Spinal cord (tissue), 10 donors: ENCODE results near the gene SYCP1. TPM values are rescaled to one million over a fixed set of nuclear protein-coding genes. Genes with fewer than 3 reads are reported as not detected.
"Not testable (repeated sequence)": the region's sequence is repeated elsewhere in the genome, so short reads cannot be mapped to it uniquely, and the experiment has no call there.

Experiments used
- DNase-seq, 6 donors: peaks; one replicate each; pipeline versions ENCODE4 v3.0.0 to v3.0.0-alpha.2; 2013 to 2015; ENCODE audit warnings: low spot score in 6 of 6, low read depth in 4 of 6
- H3K27ac ChIP-seq: one replicate; pipeline ENCODE4 v1.5.1; 2013; ENCODE audit warnings: low read depth, low read length, control low read depth
- H3K27me3 ChIP-seq: one replicate; pipeline ENCODE4 v1.6.1; 2013; ENCODE audit warnings: low read length; ENCODE audit not compliant: control insufficient read depth, insufficient read depth
- H3K36me3 ChIP-seq: one replicate; pipeline ENCODE4 v1.6.1; 2013; ENCODE audit warnings: low read length; ENCODE audit not compliant: control insufficient read depth, insufficient read depth
- H3K4me1 ChIP-seq: one replicate; pipeline ENCODE4 v1.6.1; 2013; ENCODE audit warnings: low read length; ENCODE audit not compliant: control insufficient read depth, insufficient read depth
- H3K4me3 ChIP-seq: one replicate; pipeline ENCODE4 v1.5.1; 2013; ENCODE audit warnings: low read depth, low read length, control low read depth
- H3K9me3 ChIP-seq: one replicate; pipeline ENCODE4 v1.6.1; 2013; ENCODE audit warnings: low read length; ENCODE audit not compliant: control insufficient read depth, insufficient read depth
- WGBS: methylation state at CpG from one replicate; pipeline ENCODE4 v1.1.5; 2013; ENCODE audit warnings: missing lambda C conversion rate; ENCODE audit not compliant: insufficient coverage; 5-methylcytosine and 5-hydroxymethylcytosine counted together
- polyA plus RNA-seq, 2 donors: library from polyadenylated mRNA; unstranded; fragments of 120-200 nt; gene quantifications; one replicate each; pipeline ENCODE4 v1.2.1, GENCODE V29; 2013; ENCODE audit not compliant: insufficient read length in 2 of 2
- total RNA-seq, 2 donors: library from RNA; depleted of rRNA in 1 of 2; stranded (reverse); fragments of 120-200 nt in 1 of 2; fragments of >200 nt in 1 of 2; gene quantifications; one replicate each; pipeline versions ENCODE4 v1.2.3 to v1.2.4, GENCODE V29; 2013 to 2014
- donor health status: healthy.

Gene SYCP1
- total and polyA plus RNA-seq, 4 donors = 0.11 to 0.48 TPM; not detected in 2

GRCh38 chr1:114844270-114844669, 10.4 kb upstream of the SYCP1 start:
- no peaks in the 10 kb centered on the region for H3K4me1 ChIP-seq
- H3K36me3 ChIP-seq = no peaks in the 10 kb centered on the region
- no peaks in the 10 kb centered on the region for H3K27me3 ChIP-seq
- H3K4me3 ChIP-seq = no peak overlapping the region
- WGBS = 100% methylated on average over 1 of the region's 5 CpGs
- no peaks in the 10 kb centered on the region for H3K9me3 ChIP-seq
- no peak for DNase-seq
- H3K27ac ChIP-seq = no peak overlapping the region

GRCh38 chr1:114853584-114853983, 1.1 kb upstream of the SYCP1 start:
- 98% methylated on average over 15 of the region's 15 CpGs for WGBS

GRCh38 chr1:114861384-114861783, 6.7 kb downstream of the SYCP1 start:
- no peak for DNase-seq
- Histone ChIP-seq H3K27ac (no peak overlapping the region), H3K4me1 (no peaks in the 10 kb centered on the region), H3K36me3 (no peaks in the 10 kb centered on the region), H3K27me3 (peaks cover 2% of the 10 kb centered on the region), H3K9me3 (no peaks in the 10 kb centered on the region), H3K4me3 (no peak overlapping the region)
- WGBS = no CpG with 5 or more reads among the region's 3 CpGs

More at GRCh38 chr1:114853584-114853983, 1.1 kb upstream of the SYCP1 start:
- H3K27ac ChIP-seq = no peak overlapping the region
- no peak overlapping the region for H3K4me3 ChIP-seq
- peaks cover 7% of the 10 kb centered on the region for H3K4me1 ChIP-seq
- no peaks in the 10 kb centered on the region for H3K36me3 ChIP-seq
- no peaks in the 10 kb centered on the region for H3K9me3 ChIP-seq
- no peak for DNase-seq
- peaks cover 21% of the 10 kb centered on the region for H3K27me3 ChIP-seq

GRCh38 chr1:114892194-114892918, 37.7 kb downstream of the SYCP1 start:
- Histone ChIP-seq H3K4me3 (no peak overlapping the region), H3K4me1 (no peaks in the 10 kb centered on the region), H3K27me3 (no peaks in the 10 kb centered on the region), H3K9me3 (no peaks in the 10 kb centered on the region), H3K27ac (no peak overlapping the region), H3K36me3 (no peaks in the 10 kb centered on the region)
- 71% methylated on average over 11 of the region's 11 CpGs for WGBS
- no peak for DNase-seq

GRCh38 chr1:114896795-114897194, 42.1 kb downstream of the SYCP1 start:
- H3K9me3 ChIP-seq = no peaks in the 10 kb centered on the region
- no peaks in the 10 kb centered on the region for H3K36me3 ChIP-seq
- no peaks in the 10 kb centered on the region for H3K27me3 ChIP-seq
- H3K4me3 ChIP-seq = no peak overlapping the region
- H3K27ac ChIP-seq = no peak overlapping the region
- no peak for DNase-seq
- H3K4me1 ChIP-seq = peaks cover under 1% of the 10 kb centered on the region
- WGBS = 90% methylated on average over 1 of the region's 3 CpGs

GRCh38 chr1:114901814-114902213, 47.2 kb downstream of the SYCP1 start:
- WGBS = 12% methylated on average over 5 of the region's 9 CpGs
- Histone ChIP-seq H3K4me3 (no peak overlapping the region), H3K36me3 (no peaks in the 10 kb centered on the region), H3K9me3 (no peaks in the 10 kb centered on the region), H3K27me3 (no peaks in the 10 kb centered on the region), H3K4me1 (peaks cover 3% of the 10 kb centered on the region), H3K27ac (no peak overlapping the region)
- peak in 2 of 6 donors; percentile 7 to 21 for DNase-seq

GRCh38 chr1:114902343-114902742, 47.7 kb downstream of the SYCP1 start:
- no peaks in the 10 kb centered on the region for H3K27me3 ChIP-seq
- no peak overlapping the region for H3K27ac ChIP-seq
- 21% methylated on average over 3 of the region's 7 CpGs for WGBS
- DNase-seq = peak in 1 of 6 donors; percentile 0
- no peak overlapping the region for H3K4me3 ChIP-seq
- H3K9me3 ChIP-seq = no peaks in the 10 kb centered on the region
- H3K4me1 ChIP-seq = peaks cover 3% of the 10 kb centered on the region
- no peaks in the 10 kb centered on the region for H3K36me3 ChIP-seq

- no peak overlapping the region for H3K27ac ChIP-seq
- no CpG with 5 or more reads among the region's 1 CpG for WGBS
- H3K27me3 ChIP-seq = no peaks in the 10 kb centered on the region
- DNase-seq = no peak
- peaks cover 3% of the 10 kb centered on the region for H3K4me1 ChIP-seq
- no peak overlapping the region for H3K4me3 ChIP-seq
- H3K9me3 ChIP-seq = no peaks in the 10 kb centered on the region
- no peaks in the 10 kb centered on the region for H3K36me3 ChIP-seq
Measured at GRCh38 chr1:114903480-114903879, 48.8 kb downstream of the SYCP1 start.

GRCh38 chr1:114915720-114916119, 61.1 kb downstream of the SYCP1 start:
- H3K4me1 ChIP-seq, H3K9me3 ChIP-seq, H3K4me3 ChIP-seq, DNase-seq, H3K27ac ChIP-seq, H3K27me3 ChIP-seq, H3K36me3 ChIP-seq: not testable (repeated sequence)
- WGBS = 40% methylated on average over 1 of the region's 4 CpGs

- DNase-seq = no peak
- Histone ChIP-seq H3K4me3 (no peak overlapping the region), H3K27ac (no peak overlapping the region), H3K9me3 (no peaks in the 10 kb centered on the region), H3K36me3 (no peaks in the 10 kb centered on the region), H3K27me3 (no peaks in the 10 kb centered on the region), H3K4me1 (no peaks in the 10 kb centered on the region)
Measured at GRCh38 chr1:114926607-114927006, 71.9 kb downstream of the SYCP1 start.
